GM12878 (cell line): ENCODE data around the gene LIMS1. TPM values are rescaled to one million over a fixed set of nuclear protein-coding genes. Genes with fewer than 3 reads are reported as not detected.

ENCODE experiments used
- ATAC-seq: fragments of 200-7000 bp; cut with Tn5 transposase; 3 replicates; pipeline ENCODE4 v1.9.1; 2020; ENCODE audit warnings: mild to moderate bottlenecking, moderate library complexity
- BruUV-seq: library from RNA; stranded (reverse); fragments of 400-500 nt; replicated peaks from 2 replicates; lab custom pipeline; 2021; lab: Mats Ljungman, UMichigan
- CTCF ChIA-PET: fragments of 300-600 bp; sonication (Branson Sonifier 250); formaldehyde crosslinking; extraction: SDS; loops from one replicate; lab custom pipeline; 2021; ENCODE audit warnings: inconsistent platforms; lab: Yijun Ruan, JAX
- POLR2A ChIA-PET: fragments of 350-600 bp; formaldehyde crosslinking; extraction: SDS; loops from one replicate; lab custom pipeline; 2021; ENCODE audit warnings: inconsistent platforms; lab: Charles Lee
- RAD21 ChIA-PET: fragments of 300-600 bp; sonication (Branson Sonifier 250); formaldehyde crosslinking; loops from one replicate; lab custom pipeline; 2023; ENCODE audit warnings: antibody characterized with exemption; ENCODE audit not compliant: unreplicated experiment; lab: Charles Lee
- SMC1A ChIA-PET: fragments of 300-600 bp; sonication (Branson Sonifier 250); formaldehyde crosslinking; loops from one replicate; lab custom pipeline; 2023; ENCODE audit not compliant: unreplicated experiment, uncharacterized antibody; lab: Charles Lee
- DNase-seq: peaks from one replicate; pipeline ENCODE4 v3.0.0-alpha.2; 2011; ENCODE audit warnings: low read depth, low spot score
- FAIRE-seq: peaks from 3 replicates; lab custom pipeline; 2011; peaks lifted over from hg19 to GRCh38; lab: Jason Lieb, UNC
- H2AFZ ChIP-seq: 2 replicates; pipeline ENCODE4 v1.6.0; 2011; ENCODE audit warnings: low read depth, low read length, control low read depth; ENCODE audit not compliant: control insufficient read depth
- H3K27ac ChIP-seq: 2 replicates; pipeline ENCODE4 v1.5.1; 2011; ENCODE audit warnings: control low read depth; ENCODE audit not compliant: control insufficient read depth, insufficient read depth
- H3K27me3 ChIP-seq, 2 experiments: replicated peaks in 1 of 2; 2 replicates each; pipeline versions ENCODE4 v1.6.0 to v1.6.1; 2011; ENCODE audit warnings: low read length in 1 of 2; ENCODE audit not compliant: control insufficient read depth in 2 of 2, insufficient read depth in 2 of 2
- H3K36me3 ChIP-seq, 2 experiments: 2 replicates each; pipeline ENCODE4 v1.5.1; 2011; ENCODE audit warnings: low read length in 1 of 2; ENCODE audit not compliant: control insufficient read depth in 2 of 2, insufficient read depth in 2 of 2
- H3K4me1 ChIP-seq: 2 replicates; pipeline ENCODE4 v1.6.1; 2011; ENCODE audit warnings: mild to moderate bottlenecking, low read length, moderate library complexity, mixed read lengths; ENCODE audit not compliant: control insufficient read depth, insufficient read depth
- H3K4me2 ChIP-seq: 2 replicates; pipeline ENCODE4 v1.6.0; 2011; ENCODE audit warnings: control low read depth; ENCODE audit not compliant: control insufficient read depth, insufficient read depth
- H3K4me3 ChIP-seq: fragments of 200-600 bp; sonication (generic); 2 replicates; pipeline ENCODE4 v1.5.1; 2016
- H3K79me2 ChIP-seq: 2 replicates; pipeline ENCODE4 v1.6.0; 2011; ENCODE audit warnings: low read length; ENCODE audit not compliant: control insufficient read depth, insufficient read depth
- H3K9ac ChIP-seq: 2 replicates; pipeline ENCODE4 v1.8.0; 2011; ENCODE audit warnings: low read length, control low read depth, mixed read lengths; ENCODE audit not compliant: control insufficient read depth, insufficient read depth
- H3K9me3 ChIP-seq: replicated peaks from 3 replicates; pipeline ENCODE4 v1.5.1; 2011; ENCODE audit warnings: mild to moderate bottlenecking, low read length; ENCODE audit not compliant: control insufficient read depth, insufficient read depth
- H4K20me1 ChIP-seq: 2 replicates; pipeline ENCODE4 v1.6.0; 2011; ENCODE audit not compliant: control insufficient read depth, insufficient read depth
- CBX5 ChIP-seq: sonication (generic); IDR thresholded peaks from 2 replicates; pipeline ENCODE4 v1.6.1; 2016; ENCODE audit warnings: low read depth, moderate library complexity, mild to moderate bottlenecking, inconsistent platforms
- EZH2 ChIP-seq: IDR thresholded peaks from 2 replicates; pipeline ENCODE4 v1.6.1; 2012; ENCODE audit warnings: low read depth, mild to moderate bottlenecking, control low read depth, inconsistent platforms, low read length, borderline replicate concordance; ENCODE audit not compliant: control insufficient read depth
- IRF3 ChIP-seq: fragments of 450-650 bp; IDR thresholded peaks from 2 replicates; pipeline ENCODE4 v1.6.1; 2014; ENCODE audit warnings: mild to moderate bottlenecking
- KLF5 ChIP-seq: fragments of 450-650 bp; IDR thresholded peaks from 2 replicates; pipeline ENCODE4 v1.6.1; 2014; ENCODE audit warnings: mild to moderate bottlenecking; ENCODE audit not compliant: partially characterized antibody
- MYC ChIP-seq: IDR thresholded peaks from 2 replicates; pipeline ENCODE4 v1.6.1; 2011; ENCODE audit warnings: mild to moderate bottlenecking, low read length, moderate library complexity, inconsistent platforms; ENCODE audit not compliant: insufficient read depth, insufficient replicate concordance, insufficient read length, severe bottlenecking
- NBN ChIP-seq: fragments of 450-650 bp; IDR thresholded peaks from 2 replicates; pipeline ENCODE4 v1.6.1; 2016
- ZNF274 ChIP-seq: IDR thresholded peaks from one replicate; pipeline ENCODE4 v1.8.0; 2011; ENCODE audit not compliant: insufficient read length, insufficient read depth
- WGBS: methylation state at CpG from one replicate; pipeline ENCODE4 v1.1.6; 2016; ENCODE audit warnings: low lambda C conversion rate; ENCODE audit not compliant: insufficient replicate concordance, insufficient coverage; ENCODE audit errors: missing lambda C conversion rate; 5-methylcytosine and 5-hydroxymethylcytosine counted together
- in situ Hi-C: fragments of 300-500 bp; cut with MboI; formaldehyde crosslinking; loops from 9 replicates; pipeline ENCODE4 v1.14.3; 2018; ENCODE audit warnings: mixed read lengths
- intact Hi-C: fragments of 100-400 bp; cut with micrococcal nuclease; formaldehyde crosslinking; loops from one replicate; pipeline ENCODE4 v1.14.2; 2022; ENCODE audit not compliant: unreplicated experiment
- polyA plus RNA-seq, 11 experiments: library from polyadenylated mRNA; depleted of rRNA in 4 of 11; unstranded in 6 of 11; stranded (reverse) in 5 of 11; fragments of >200 nt; fragmentation: Nextera tagmentation in 4 of 11; fragmentation: Illumina TruSeq in 1 of 11; extraction: Ambion mirVana in 4 of 11; extraction: Trizol in 1 of 11; gene quantifications; 1 replicate in 1 of 11; 2 replicates in 10 of 11; pipeline versions ENCODE4 v1.2.1 to v1.2.3, GENCODE V29; 2011 to 2016; ENCODE audit warnings: inconsistent platforms in 2 of 11, missing spikeins in 2 of 11, low read depth in 1 of 11
- total RNA-seq, 4 experiments: library from RNA; depleted of rRNA in 3 of 4; stranded (reverse); fragments of >200 nt in 3 of 4; fragmentation: Illumina TruSeq in 1 of 4; extraction: Trizol in 1 of 4; gene quantifications; 2 replicates each; pipeline versions ENCODE4 v1.2.1 to v1.2.3, GENCODE V29; 2013 to 2021

Gene LIMS1
- total and polyA plus RNA-seq, 10 of the 15 experiments (the other 5 are each of a cell fraction or from before 2014, with no cell fraction given) = 15.7 to 98.1 (median 43.9) TPM

GRCh38 chr2:108541451-108541850, 7.2 kb downstream of the LIMS1 start:
- Histone ChIP-seq H2AFZ (no peak overlapping the region), H3K9me3 (no peaks in the 10 kb centered on the region), H4K20me1 (no peaks in the 10 kb centered on the region), H3K4me1 (no peaks in the 10 kb centered on the region; the same call in 1 of the 2 replicates), H3K79me2 (peaks cover 37% of the 10 kb centered on the region), H3K27ac (no peak overlapping the region), H3K27me3 (no peaks in the 10 kb centered on the region), H3K4me2 (no peak overlapping the region), H3K4me3 (no peak overlapping the region), H3K36me3 (no peaks in the 10 kb centered on the region), H3K9ac (no peak overlapping the region)
- ATAC-seq (no peak), DNase-seq (no peak), FAIRE-seq (no peak)
- in situ Hi-C loops (no loop called here), intact Hi-C loops (no loop called here)
- RAD21 ChIA-PET = interaction anchor here (1.3 to 2.3 kb wide), 3 partner anchors 21 to 43 kb away, joined by 4 to 13 read pairs (median 5); no protein-coding TSS in a partner anchor
- BruUV-seq = no TSS peak
- 100% methylated on average over 4 of the region's 4 CpGs for WGBS
- SMC1A ChIA-PET = interaction anchor here (0.8 to 3.3 kb wide), 10 partner anchors 9 to 181 kb away, joined by 3 to 16 read pairs (median 6); no protein-coding TSS in a partner anchor
- POLR2A ChIA-PET = interaction anchor here (1.0 to 2.4 kb wide), 3 partner anchors 8 to 35 kb away, joined by 3 to 7 read pairs (median 5); no protein-coding TSS in a partner anchor
- TF ChIP-seq NBN (no peak), EZH2 (no peak), CBX5 (no peak), IRF3 (no peak), KLF5 (no peak), MYC (no peak), ZNF274 (no peak)
- CTCF ChIA-PET = interaction anchor here (1.2 to 2.5 kb wide), 5 partner anchors 10 to 95 kb away, joined by 3 to 9 read pairs (median 4); no protein-coding TSS in a partner anchor
